Measurements from ENCODE around the gene DIO1. TPM values are rescaled to one million over a fixed set of nuclear protein-coding genes. Genes with fewer than 3 reads are reported as not detected.
A peak's percentile ranks its signal among the peaks of the same experiment; 100 is the strongest.

DIO1 gene
- total RNA-seq, 4 donors from 2014 or later = not detected

DNA sequence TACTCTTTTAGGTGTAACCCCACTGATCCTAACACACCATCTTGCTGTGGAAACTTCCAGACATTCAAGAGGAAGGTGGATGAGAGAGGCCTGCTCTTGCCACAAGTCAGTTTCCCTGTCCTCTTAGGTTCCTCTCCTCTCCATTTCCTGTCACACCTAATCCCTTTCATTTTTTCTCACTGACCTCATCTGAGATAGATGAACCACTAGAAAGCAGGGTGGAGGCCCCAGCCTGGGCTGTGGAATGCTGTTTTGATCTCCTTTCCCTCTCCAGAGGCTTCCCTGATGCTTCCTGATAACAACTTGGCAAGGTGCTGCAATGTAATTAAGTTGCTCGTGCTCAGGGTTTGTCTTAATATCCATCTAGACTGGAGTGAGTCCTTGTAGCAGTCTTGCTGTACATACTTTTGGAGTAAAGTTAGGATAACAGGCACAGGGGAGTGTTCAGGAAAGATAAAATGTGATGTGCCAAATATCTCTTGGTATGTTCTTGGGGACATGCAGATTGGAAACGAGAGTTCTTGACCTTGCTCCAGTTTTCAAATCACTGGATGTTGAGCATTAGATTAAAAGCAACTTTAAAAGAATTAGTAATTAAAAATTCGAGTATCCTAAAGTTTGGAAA lies 63.3 kb downstream of the DIO1 start:
- Histone ChIP-seq H3K9me3 (no peaks in the 10 kb centered on the region), H3K27ac (peak overlapping the region; percentile 6 to 79 (median 38)), H3K36me3 (peaks cover 3 to 75% (median 4%) of the 10 kb centered on the region in 3 donors), H3K4me3 (no peak overlapping the region), H3K27me3 (no peaks in the 10 kb centered on the region), H3K4me1 (peaks cover 0 to 36% (median 3%) of the 10 kb centered on the region in 4 donors)
- TF ChIP-seq EP300 (IDR thresholded peaks at IDR 0.05) (no peak), POLR2A (IDR thresholded peaks at IDR 0.05) (no peak)
- TF ChIP-seq, protein P1, sequence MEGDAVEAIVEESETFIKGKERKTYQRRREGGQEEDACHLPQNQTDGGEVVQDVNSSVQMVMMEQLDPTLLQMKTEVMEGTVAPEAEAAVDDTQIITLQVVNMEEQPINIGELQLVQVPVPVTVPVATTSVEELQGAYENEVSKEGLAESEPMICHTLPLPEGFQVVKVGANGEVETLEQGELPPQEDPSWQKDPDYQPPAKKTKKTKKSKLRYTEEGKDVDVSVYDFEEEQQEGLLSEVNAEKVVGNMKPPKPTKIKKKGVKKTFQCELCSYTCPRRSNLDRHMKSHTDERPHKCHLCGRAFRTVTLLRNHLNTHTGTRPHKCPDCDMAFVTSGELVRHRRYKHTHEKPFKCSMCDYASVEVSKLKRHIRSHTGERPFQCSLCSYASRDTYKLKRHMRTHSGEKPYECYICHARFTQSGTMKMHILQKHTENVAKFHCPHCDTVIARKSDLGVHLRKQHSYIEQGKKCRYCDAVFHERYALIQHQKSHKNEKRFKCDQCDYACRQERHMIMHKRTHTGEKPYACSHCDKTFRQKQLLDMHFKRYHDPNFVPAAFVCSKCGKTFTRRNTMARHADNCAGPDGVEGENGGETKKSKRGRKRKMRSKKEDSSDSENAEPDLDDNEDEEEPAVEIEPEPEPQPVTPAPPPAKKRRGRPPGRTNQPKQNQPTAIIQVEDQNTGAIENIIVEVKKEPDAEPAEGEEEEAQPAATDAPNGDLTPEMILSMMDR (IDR thresholded peaks at IDR 0.05) = no peak
- no peak for DNase-seq (ENCODE audit: low spot score in 2 of 2)
- 56 to 66% methylated on average over 3 of the region's 3 CpGs for WGBS, 2 donors

DNA sequence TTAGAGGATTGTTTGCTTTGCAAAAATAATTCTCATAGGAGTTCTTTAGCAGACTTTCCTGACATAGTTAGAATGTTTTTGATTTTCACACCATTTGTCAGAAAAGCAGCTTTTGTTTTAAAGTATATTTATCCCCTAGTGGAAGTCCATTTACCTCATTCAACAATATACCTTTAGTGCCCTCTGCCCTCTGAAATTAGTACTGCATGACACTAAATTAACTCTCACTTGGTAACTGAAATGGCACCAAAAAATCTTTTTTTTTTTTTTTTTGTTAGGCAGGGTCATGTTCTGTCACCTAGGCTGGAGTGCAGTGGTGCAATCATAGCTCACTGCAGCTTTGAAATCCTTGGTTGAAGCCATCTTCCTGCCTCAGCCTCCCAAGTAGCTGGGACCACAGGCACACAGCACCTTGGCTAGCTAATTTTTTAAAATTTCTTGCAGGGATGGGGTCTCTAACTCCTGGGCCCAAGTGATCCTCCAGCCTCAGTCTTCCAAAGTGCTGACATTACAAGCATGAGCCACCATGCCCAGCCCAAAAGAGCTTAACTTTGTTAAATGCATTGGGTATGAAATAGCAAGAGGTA lies 65.8 kb downstream of the DIO1 start:
- peak in 1 of 2 donors; percentile 44 for DNase-seq (ENCODE audit: low spot score in 2 of 2)
- H3K27ac ChIP-seq = no peak overlapping the region
- no peaks in the 10 kb centered on the region for H3K9me3 ChIP-seq
- H3K36me3 ChIP-seq = peaks cover 3 to 75% (median 16%) of the 10 kb centered on the region in 3 donors
- no peak overlapping the region for H3K4me3 ChIP-seq
- TF ChIP-seq EP300 (IDR thresholded peaks at IDR 0.05) = no peak
- TF ChIP-seq, protein P1 (IDR thresholded peaks at IDR 0.05) = peak in 4 of 5 experiments; percentile 25 to 50 (median 30)
- no peak for TF ChIP-seq POLR2A (IDR thresholded peaks at IDR 0.05)
- peaks cover 0 to 25% (median 3%) of the 10 kb centered on the region in 4 donors for H3K4me1 ChIP-seq
- no peaks in the 10 kb centered on the region for H3K27me3 ChIP-seq

Other genes with a start within 250 kb of the DIO1 start
- 1 to 10 TPM in 1 of 4 donors, under 1 TPM in 3; 0.59 to 3.9 (median 0.75) TPM for gene GLIS1, start 155.0 kb upstream of the DIO1 start, total RNA-seq
- 10 to 100 TPM in 3 of 4 donors, 1 to 10 TPM in 1; 8.0 to 13.5 (median 11.5) TPM for gene NDC1, start 55.9 kb upstream of the DIO1 start, total RNA-seq
- 10 to 100 TPM; 17.8 to 31.2 (median 24.4) TPM for gene YIPF1, start 4.4 kb upstream of the DIO1 start, total RNA-seq
- 10 to 100 TPM; 15.5 to 39.9 (median 26.8) TPM for gene IFT25, start 51.5 kb downstream of the DIO1 start, total RNA-seq
- gene LRRC42, start 52.2 kb downstream of the DIO1 start, total RNA-seq = 10 to 100 TPM; 26.1 to 29.5 (median 26.8) TPM
- not detected for gene LDLRAD1, start 124.0 kb downstream of the DIO1 start, total RNA-seq
- gene TMEM59, start 159.0 kb downstream of the DIO1 start, total RNA-seq = 100 to 1,000 TPM; 145 to 304 (median 189) TPM
- gene TCEANC2, start 159.4 kb downstream of the DIO1 start, total RNA-seq = 1 to 10 TPM; 3.0 to 9.0 (median 5.5) TPM

Data from tibial nerve (tissue), 4 donors.